HG02642 (cell line): ENCODE measurements around the gene NCKAP1.
"Not testable (repeated sequence)": the region's sequence is repeated elsewhere in the genome, so short reads cannot be mapped to it uniquely, and the experiment has no call there.

Experiments
- ATAC-seq: cut with Tn5 transposase; IDR thresholded peaks from one replicate; pipeline ENCODE4 v1.9.1; 2021; ENCODE audit warnings: mild to moderate bottlenecking; ENCODE audit not compliant: unreplicated experiment, poor library complexity

Gene NCKAP1, protein sequence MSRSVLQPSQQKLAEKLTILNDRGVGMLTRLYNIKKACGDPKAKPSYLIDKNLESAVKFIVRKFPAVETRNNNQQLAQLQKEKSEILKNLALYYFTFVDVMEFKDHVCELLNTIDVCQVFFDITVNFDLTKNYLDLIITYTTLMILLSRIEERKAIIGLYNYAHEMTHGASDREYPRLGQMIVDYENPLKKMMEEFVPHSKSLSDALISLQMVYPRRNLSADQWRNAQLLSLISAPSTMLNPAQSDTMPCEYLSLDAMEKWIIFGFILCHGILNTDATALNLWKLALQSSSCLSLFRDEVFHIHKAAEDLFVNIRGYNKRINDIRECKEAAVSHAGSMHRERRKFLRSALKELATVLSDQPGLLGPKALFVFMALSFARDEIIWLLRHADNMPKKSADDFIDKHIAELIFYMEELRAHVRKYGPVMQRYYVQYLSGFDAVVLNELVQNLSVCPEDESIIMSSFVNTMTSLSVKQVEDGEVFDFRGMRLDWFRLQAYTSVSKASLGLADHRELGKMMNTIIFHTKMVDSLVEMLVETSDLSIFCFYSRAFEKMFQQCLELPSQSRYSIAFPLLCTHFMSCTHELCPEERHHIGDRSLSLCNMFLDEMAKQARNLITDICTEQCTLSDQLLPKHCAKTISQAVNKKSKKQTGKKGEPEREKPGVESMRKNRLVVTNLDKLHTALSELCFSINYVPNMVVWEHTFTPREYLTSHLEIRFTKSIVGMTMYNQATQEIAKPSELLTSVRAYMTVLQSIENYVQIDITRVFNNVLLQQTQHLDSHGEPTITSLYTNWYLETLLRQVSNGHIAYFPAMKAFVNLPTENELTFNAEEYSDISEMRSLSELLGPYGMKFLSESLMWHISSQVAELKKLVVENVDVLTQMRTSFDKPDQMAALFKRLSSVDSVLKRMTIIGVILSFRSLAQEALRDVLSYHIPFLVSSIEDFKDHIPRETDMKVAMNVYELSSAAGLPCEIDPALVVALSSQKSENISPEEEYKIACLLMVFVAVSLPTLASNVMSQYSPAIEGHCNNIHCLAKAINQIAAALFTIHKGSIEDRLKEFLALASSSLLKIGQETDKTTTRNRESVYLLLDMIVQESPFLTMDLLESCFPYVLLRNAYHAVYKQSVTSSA

DNA sequence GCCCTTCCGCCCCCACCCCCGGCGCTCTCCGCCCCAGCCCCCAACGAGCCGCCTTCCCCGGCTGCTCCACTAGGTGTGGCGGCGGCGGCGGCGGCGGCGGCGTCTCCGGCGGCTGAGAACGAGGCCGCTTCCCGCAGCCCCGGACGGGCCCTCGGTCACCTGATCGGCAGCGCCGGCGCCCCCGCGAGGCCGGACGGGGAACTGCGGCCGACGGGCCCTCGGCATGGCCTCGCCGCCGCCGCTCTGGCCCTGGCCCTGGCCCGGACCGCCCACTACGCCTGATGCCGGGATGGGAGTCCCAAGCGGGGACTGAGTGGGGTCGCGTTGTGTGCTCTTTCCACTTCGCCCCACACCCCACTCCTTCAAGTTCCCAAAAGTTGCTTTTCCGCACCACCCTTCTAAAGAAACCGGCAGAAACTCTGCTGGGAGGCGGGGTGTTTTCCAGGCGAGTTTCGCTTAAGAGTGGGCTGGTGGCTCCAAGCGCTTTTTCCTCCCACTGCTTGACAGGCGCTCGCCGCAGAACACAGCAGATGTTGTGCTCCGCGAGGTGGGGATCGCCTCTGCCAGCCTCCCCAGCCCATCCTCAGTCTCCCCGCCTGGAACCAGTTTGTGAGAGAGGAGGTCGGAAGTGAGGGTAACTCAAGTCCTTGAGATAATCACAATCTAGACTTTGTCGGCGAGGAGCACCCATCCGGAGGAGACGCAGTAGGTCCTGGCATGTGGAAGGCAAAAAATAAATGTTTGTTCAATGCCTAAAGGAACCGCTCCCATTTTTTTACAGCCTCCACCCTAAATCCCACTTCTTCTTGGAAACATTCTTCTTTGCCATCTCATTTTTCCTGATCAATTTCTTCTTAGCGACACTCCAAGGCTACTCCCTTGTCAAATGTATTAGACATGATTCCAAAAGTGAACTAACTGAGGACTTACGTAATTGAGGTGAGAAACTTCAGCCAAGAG is at the start of gene NCKAP1:
TSS of gene NCKAP1 (minus strand) at position 117 of the 960 bp plus-strand sequence. CDS start 358 bp downstream, outside the sequence.
- ATAC-seq, result peak; percentile 89

DNA sequence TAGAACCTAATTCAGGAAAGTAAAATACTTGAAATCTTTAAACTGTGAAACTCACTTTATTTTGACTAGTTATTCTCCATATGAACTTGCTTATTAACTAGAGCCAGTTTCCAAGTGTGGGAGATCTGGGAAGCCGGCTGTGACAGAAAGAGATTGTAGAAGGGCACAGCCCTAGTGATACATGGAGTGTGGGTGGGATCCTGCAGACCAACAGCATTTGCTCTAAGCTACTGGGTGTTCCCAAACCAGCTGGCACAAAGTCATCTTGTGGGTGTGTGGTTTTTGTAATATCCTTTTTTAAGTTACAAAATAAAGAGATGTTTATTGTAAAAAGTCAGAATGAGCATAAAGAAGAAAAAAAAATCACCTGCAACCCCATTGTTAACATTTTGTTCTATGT is 43.7 kb upstream of the NCKAP1 start:
- ATAC-seq, result no peak

DNA sequence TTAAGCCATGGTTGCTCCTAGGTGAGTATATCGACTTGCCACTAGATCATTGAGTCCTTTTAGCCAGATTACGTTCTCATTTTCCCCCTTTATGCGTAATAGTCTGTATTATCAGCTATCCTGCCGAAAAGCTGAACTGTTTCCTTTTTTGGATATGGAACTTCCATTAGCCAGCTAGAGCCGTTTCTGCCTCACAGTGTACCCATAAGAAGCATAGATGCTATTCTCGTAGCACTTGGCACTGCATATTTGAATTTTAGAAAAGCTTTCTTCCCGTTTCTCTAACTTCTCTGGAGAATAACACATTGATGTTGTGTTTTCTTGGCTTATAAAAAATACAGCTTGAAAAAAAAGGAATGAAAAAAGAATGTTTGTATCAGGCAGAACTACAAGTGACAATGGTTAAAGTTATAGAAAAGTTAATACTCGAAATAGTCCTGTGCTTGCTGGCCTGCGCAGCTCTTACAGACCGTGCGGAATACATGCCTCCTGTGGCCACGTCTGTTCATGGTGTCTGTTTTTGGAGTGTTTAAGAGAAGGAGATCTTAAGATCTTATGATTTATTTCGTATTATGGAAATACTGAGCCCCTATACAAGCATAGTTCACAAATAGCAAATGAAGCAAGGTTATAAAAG is 41.0 kb upstream of the NCKAP1 start:
- ATAC-seq, result peak; percentile 22

DNA sequence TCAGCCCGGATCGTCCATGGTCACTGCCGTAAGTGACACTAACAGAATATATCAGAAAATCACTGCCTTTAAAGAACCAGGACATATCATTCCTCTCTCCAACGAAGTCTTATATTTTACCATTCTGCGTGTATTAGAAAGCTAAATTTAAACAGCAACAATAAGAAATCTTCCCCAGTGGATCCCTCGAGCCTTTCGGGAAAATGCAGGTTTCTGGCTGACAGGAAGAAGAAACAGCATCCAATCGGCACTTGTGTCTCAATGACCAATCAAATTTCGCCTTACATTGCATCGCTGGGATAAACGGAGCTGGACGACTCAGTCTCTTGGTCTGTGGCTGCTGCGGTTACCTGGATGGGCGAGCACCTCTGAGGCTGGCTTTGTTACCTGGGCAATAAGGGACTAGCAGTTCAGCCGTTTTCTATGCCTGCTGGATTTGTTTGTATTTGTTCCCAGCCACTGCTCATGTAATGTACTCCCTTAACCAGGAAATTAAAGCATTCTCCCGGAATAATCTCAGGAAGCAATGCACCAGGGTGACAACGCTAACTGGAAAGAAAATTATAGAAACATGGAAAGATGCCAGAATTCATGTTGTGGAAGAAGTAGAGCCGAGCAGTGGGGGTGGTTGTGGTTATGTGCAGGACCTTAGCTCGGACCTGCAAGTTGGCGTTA is 40.3 kb upstream of the NCKAP1 start, which contains the start of gene DUSP19:
TSS of gene DUSP19 (plus strand) at position 284 of the 675 bp plus-strand sequence. CDS start at position 471, 187 bp downstream.
- peak; percentile 94 for ATAC-seq

DNA sequence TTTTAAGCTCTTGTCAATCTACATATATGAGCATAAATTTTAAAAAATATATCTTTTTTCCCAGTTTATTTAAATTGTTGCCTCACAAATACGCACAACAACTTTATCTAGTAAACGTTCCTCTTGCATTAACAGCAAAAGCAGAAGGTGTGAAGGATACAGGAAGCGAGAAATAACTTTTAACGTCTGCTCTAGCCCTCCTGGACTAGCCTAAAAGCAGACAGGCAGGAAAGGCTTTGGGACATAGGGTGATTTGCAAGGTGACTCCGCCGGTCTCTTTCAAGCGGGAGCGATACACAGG is 39.9 kb upstream of the NCKAP1 start:
- ATAC-seq, result no peak

DNA sequence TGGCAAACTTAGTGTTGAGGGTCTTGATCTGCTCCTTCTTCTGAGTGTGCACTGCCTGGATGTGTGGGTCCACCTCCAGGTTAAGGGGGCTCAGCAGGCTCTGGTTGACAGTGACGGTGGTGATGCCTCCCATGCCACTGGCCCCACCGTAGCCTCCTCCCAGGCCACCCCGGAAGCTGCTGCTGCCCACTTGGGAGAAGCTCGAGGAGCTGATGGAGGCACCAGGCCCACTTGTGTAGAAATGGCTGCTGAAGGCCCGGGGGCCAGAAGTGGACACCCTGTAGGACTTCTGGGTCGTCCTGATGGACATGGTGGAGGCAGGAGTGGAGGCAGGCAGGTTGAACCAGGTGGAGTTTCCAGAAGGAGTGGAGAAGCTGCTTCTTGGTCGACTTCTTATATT is 33.9 kb upstream of the NCKAP1 start:
- ATAC-seq, result no peak

DNA sequence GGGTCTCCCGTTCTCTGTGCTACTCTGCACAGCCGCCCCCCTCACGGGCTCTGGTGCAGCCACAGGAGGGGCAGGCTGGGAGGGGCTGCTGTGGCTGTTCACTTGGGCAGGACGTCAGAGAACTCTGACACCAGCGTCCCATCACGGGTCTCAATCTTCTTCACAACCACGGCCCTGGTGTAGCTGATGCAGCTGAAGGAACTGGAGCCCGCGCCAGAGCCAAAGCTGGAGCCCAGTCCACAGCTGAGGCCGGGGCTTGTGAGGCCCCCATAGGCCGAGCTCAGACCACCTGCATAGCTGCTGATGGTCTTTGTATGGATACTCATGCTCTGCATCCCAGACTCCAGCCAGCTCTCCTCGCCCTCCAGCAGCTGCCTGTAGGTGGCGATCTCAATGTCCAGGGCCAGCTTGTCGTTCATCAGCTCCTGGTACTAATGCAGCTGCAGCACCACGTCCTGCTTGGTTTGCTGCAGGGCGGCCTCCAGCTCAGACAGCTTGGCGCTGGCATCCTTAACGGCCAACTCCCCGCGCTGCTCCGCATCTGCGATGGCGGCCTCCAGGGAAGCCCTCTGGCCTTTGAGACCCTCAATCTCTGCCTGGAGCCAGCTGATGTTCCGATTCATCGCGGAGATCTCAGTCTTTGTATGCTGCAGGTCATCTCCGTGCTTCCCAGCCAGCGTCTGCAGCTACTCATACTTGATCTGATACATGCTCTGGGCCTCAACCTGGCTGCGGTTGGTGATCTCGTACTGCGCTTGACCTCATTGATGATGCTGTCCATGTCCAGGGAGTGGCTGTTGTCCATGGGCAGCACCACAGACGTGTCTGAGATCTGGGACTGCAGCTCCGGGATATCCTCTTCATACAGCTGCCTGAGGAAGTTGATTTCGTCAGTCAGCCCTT is 32.9 kb upstream of the NCKAP1 start:
- ATAC-seq, result no peak

DNA sequence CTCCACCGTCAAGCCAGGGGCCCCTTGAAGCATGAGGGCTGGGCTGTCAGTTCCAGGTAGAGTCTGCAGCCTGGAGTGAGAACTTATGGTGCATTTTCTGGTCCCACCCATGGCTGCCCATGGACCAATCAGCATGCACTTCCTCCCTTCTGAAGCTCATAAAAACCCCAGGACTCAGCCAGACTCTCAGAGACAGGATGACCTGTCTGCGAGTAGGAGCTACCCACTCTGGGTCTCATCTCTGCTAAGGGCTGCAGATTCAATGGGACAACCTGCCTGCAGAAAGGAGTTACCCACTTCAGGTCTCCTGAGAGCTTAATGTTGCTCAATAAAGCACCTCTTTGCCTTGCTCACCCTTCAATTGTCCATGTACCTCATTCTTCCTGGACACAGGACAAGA is 30.9 kb upstream of the NCKAP1 start:
- ATAC-seq, result no peak

DNA sequence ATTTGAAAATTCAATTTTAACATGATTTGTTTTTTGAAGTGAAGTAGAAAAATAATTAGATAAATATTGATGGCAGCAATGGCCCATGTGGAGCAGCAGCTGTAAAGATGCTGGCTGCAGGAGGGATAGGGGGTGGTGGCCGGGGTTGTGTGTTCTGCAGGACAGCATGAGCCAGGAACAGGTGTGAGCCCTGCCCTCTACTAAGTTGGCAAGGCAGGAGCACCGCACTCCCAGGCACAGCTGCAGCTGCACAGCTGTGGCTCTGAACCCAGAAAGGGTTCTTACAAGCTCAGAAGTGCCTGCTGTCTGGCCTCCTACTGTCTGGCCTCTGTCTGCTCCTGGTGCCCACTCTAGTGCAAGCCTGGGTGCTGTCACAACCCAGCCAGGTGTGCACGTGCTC is 30.3 kb upstream of the NCKAP1 start:
- ATAC-seq, result no peak

DNA sequence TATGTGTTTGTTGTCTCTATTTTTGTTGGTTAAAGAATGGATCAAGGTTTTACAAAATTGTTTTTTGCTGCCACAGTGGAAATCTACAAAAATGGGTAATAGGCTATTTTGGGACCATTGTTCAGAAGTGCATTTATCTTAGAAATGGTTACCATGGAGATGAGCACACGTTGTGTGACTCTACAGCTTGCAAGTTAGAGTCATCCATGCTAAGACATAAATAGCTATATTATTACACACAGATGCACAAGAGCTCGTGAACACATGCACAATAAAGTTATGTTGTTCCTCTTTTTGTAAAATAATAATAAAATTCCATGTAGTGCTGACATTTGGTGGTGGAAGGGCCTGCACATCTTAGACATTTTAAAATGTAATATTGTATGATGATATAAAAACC is 24.8 kb upstream of the NCKAP1 start:
- no peak for ATAC-seq

DNA sequence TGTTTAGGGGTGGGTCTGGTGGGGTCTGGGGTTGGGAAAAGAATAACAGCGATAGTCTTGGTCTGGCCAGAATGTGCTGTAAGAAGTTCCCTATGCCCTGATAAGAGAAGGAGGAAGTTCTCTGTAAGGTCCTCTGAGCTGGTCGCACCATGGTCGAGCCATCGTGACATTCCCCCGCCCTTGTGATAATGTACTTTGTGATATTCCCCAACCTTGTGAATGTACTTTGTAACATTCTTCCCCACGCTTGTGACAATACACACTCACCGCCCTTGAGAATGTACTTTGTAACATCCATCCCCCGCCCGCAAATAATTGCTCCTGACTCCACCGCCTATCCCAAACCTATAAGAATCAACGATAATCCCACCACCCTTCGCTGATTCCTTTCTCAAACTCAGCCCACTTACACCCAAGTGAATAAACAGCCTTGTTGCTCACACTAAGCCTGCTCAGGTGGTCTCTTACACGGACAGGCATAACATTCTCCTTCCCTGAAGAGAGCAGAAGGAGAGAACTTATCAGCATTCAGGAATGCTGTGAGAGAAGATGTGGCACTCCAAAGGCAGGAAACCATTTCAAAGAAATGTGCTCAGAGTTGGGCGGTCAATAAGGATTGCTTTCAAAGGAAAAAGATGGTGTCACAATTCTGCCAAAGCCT is 22.4 kb upstream of the NCKAP1 start:
- ATAC-seq, result no peak

DNA sequence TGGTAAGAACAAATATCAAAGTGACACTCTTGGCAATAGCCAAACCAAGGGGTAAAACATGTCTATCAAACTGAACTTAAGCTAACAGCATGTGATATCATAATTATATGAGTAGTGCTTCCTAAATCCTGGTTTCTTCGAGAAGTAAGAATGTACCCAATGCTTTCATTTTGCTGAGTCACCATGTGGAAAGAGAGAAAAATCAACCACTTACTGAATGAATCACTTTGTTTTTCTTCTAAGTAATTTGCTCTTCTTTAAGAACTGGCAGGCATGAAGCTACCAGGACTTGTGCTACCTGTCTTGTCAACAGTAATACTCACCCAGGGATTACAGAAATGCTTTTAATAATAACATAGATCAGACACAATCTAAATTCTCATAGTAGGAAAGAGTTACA is 21.3 kb upstream of the NCKAP1 start:
- ATAC-seq, result no peak

DNA sequence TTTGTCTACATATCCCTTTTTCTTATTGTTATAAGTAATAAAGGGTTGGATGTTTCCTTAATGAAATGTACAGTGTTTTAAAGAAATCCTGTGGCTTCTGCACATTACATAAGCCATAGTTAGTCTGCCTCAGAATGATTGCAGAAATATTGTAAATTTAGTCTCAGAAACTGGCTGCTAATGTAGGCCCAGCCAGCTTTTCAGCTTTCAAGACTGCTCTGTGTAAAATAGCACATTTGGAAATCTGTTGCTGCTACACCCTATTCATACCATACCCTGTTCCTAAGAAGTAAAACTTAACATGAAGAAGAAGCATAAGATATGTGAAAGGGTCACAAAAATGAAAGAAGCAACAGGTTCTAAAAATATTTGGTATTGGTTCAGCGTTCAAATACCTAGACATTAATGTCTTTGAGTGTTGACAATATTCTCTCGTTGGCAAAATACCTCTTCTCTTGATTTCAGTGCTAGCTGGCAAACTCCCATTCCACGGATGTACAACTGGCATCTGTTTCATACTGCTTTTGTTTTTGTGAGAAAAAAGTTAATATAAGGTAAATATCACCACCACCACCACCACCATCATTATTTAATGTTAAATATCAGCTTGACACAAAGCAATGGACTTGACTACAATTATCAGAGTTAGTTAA is 19.2 kb upstream of the NCKAP1 start:
- peak; percentile 45 for ATAC-seq

DNA sequence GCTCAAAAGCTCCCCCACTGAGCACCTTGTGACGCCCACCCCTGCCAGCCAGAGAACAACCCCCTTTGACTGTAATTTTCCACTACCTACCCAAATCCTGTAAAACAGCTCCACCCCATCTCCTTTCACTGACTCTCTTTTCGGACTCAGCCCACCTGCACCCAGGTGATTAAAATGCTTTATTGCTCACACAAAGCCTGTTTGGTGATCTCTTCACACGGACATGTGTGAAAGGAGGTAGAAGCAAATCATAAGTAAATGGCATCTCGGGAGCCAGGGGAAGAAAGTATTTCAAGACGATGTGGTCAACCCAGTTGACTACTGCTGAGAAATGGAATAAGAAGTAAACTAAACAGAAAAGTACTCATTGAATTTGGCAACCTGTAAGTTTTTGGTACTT is 11.2 kb upstream of the NCKAP1 start:
- ATAC-seq, result no peak

DNA sequence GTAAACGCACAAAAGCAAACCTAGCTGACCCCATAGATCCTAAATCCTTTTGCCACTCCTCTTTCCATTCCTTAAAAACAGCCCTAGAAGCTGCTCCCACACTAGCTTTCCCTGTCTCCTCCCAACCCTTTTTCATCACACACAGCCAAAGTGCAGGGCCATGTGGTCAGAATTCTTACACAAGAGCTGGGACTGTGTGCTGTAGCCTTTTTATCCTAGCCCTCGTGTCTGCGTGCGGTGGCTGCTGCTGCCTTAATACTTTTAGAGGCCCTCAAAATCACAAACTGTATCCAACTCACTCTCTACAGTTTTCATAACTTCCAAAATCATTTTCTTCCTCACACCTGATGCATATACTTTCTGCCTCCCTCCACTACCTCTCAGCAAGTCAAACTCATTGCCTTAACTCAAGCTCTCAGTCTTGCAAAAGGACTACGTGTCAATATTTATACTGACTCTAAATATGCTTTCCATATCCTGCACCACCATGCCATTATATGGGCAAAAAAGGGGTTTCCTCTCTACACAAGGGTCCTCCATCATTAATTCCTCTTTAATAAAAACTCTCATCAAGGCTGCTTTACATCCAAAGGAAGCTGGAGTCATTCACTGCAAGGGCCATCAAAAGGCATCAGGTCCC is 9.3 kb upstream of the NCKAP1 start:
- not testable (repeated sequence) for ATAC-seq

DNA sequence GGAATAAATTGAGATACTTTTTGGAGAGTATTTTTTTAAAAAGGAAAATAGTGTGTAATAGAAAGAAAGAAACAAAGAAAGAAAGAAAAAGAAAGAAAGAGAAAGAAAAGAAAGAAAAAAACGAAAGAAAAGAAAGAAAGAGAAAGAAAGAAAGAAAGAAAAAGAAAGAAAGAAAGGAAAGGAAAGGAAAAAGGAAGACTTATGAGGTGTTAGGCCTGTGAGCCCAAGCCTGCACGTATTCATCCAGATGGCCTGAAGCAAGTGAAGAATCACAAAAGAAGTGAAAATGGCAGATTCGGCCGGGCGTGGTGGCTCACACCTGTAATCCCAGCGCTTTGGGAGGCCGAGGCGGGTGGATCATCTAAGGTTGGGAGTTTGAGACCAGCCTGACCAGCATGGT is 5.3 kb upstream of the NCKAP1 start:
- ATAC-seq, result not testable (repeated sequence)
